Psoas muscle (tissue), 8 donors: Measurements from ENCODE around the gene TSPOAP1. TPM values are rescaled to one million over a fixed set of nuclear protein-coding genes. Genes with fewer than 3 reads are reported as not detected.

ENCODE experiments used
- ATAC-seq, 4 donors: fragments of 200-7000 bp; cut with Tn5 transposase; one replicate each; pipeline ENCODE4 v1.9.1; 2020; ENCODE audit warnings: moderate library complexity in 3 of 4, mild to moderate bottlenecking in 2 of 4
- DNase-seq, 2 donors: peaks; one replicate each; pipeline ENCODE4 v3.0.0-alpha.2; 2020
- H3K27ac ChIP-seq: fragments of 200-600 bp; one replicate; pipeline ENCODE4 v1.8.0; 2022
- H3K27me3 ChIP-seq, 3 donors: fragments of 200-600 bp in 1 of 3; one replicate each; pipeline versions ENCODE4 v1.6.1 to v1.8.0; 2013 to 2022; ENCODE audit warnings: low read length in 2 of 3, mild to moderate bottlenecking in 2 of 3, moderate library complexity in 1 of 3; ENCODE audit not compliant: insufficient read depth in 3 of 3
- H3K36me3 ChIP-seq, 2 donors: fragments of 200-600 bp in 1 of 2; one replicate each; pipeline versions ENCODE4 v1.6.1 to v1.8.0; 2013 to 2022; ENCODE audit warnings: low read depth in 1 of 2, mild to moderate bottlenecking in 1 of 2, moderate library complexity in 1 of 2; ENCODE audit not compliant: insufficient read depth in 1 of 2
- H3K4me1 ChIP-seq: fragments of 200-600 bp; one replicate; pipeline ENCODE4 v1.8.0; 2022
- H3K4me3 ChIP-seq: fragments of 200-600 bp; one replicate; pipeline ENCODE4 v1.8.0; 2022; ENCODE audit warnings: mild to moderate bottlenecking
- H3K9me3 ChIP-seq: fragments of 200-600 bp; one replicate; pipeline ENCODE4 v1.8.0; 2022
- CTCF ChIP-seq: fragments of 200-600 bp; IDR thresholded peaks from one replicate; pipeline ENCODE4 v1.8.0; 2022; ENCODE audit warnings: antibody characterized with exemption
- WGBS, 3 donors: extraction: QIAGEN DNeasy Blood & Tissue Kit; methylation state at CpG; one replicate each; pipeline versions ENCODE4 v1.1.6 to v1.1.7; 2013; 5-methylcytosine and 5-hydroxymethylcytosine counted together
- intact Hi-C, 2 donors: fragments of 100-400 bp; cut with DNase I; formaldehyde crosslinking; loops; one replicate each; pipeline versions ENCODE4 v1.11.0 to v1.14.2; 2022
- polyA plus RNA-seq, 3 donors: library from polyadenylated mRNA; stranded (reverse); fragments of 200-250 nt; gene quantifications; one replicate each; pipeline ENCODE4 v1.2.3, GENCODE V29; 2013
- total RNA-seq, 4 donors: library from RNA; stranded (reverse); fragmentation: NEBNext Ultra II Directional in 2 of 4; extraction: Animal tissue kit (Norgen Biotek cat#: 25700) in 2 of 4; gene quantifications; one replicate each; pipeline versions ENCODE4 v1.2.1 to v1.2.4, GENCODE V29; 2021 to 2023
- donor health status: healthy with polysubstance abuse.
- donor health status: DM: no; HTN: no; CAD: no; lungs with moderate emphysema.
- donor health status: Bipolar disorder and iron deficiency.
- donor health status: healthy.
- donor health status: DM: yes; HTN: yes; CAD: no.
- donor health status: DM: no; HTN: no; CAD: no.
- donor health status: DM: no; HTN: no; CAD: no.
- donor health status: DM: yes; HTN: yes; CAD: no.

The TSPOAP1 gene
- total and polyA plus RNA-seq, 7 donors = 0.40 to 6.6 (median 2.3) TPM

GRCh38 chr17:58300336-58300735 lies 28.3 kb downstream of the TSPOAP1 start:
- Histone ChIP-seq H3K9me3 (no peaks in the 10 kb centered on the region), H3K27ac (no peak overlapping the region), H3K36me3 (no peaks in the 10 kb centered on the region), H3K4me1 (no peaks in the 10 kb centered on the region), H3K27me3 (peaks cover 0 to 2% (median 0%) of the 10 kb centered on the region in 3 donors), H3K4me3 (no peak overlapping the region)
- intact Hi-C loops = loop anchor here in 1 of 2 donors (10.0 kb wide), 1 partner anchor 114 kb away; the partner anchor contains the start of gene RNF43
- ATAC-seq = no peak
- no peak for DNase-seq
- 72 to 77% (median 76%) methylated on average over 6 of the region's 6 CpGs for WGBS, 3 donors
- no peak for TF ChIP-seq CTCF

GRCh38 chr17:58294034-58294433 lies 34.6 kb downstream of the TSPOAP1 start:
- no peaks in the 10 kb centered on the region for H3K36me3 ChIP-seq
- no peaks in the 10 kb centered on the region for H3K9me3 ChIP-seq
- H3K27ac ChIP-seq = no peak overlapping the region
- TF ChIP-seq CTCF = no peak
- no peak overlapping the region for H3K4me3 ChIP-seq
- ATAC-seq (no peak), DNase-seq (no peak)
- intact Hi-C loops = no loop called here
- no peaks in the 10 kb centered on the region for H3K4me1 ChIP-seq
- H3K27me3 ChIP-seq = peaks cover 2 to 7% (median 3%) of the 10 kb centered on the region in 3 donors
- WGBS, 3 donors = 81 to 96% (median 84%) methylated on average over 1 of the region's 1 CpG

GRCh38 chr17:58291246-58291645 lies 37.3 kb downstream of the TSPOAP1 start:
- Histone ChIP-seq H3K27ac (no peak overlapping the region), H3K27me3 (peaks cover 0 to 16% (median 3%) of the 10 kb centered on the region in 3 donors), H3K4me3 (no peak overlapping the region), H3K9me3 (no peaks in the 10 kb centered on the region), H3K36me3 (no peaks in the 10 kb centered on the region), H3K4me1 (no peaks in the 10 kb centered on the region)
- 81 to 87% (median 84%) methylated on average over 5 of the region's 5 CpGs for WGBS, 3 donors
- intact Hi-C loops = no loop called here
- ATAC-seq (no peak), DNase-seq (no peak)
- no peak for TF ChIP-seq CTCF

GRCh38 chr17:58289869-58290268 lies 38.7 kb downstream of the TSPOAP1 start:
- WGBS, 3 donors = 45 to 53% (median 53%) methylated on average over 2 of the region's 2 CpGs
- H3K27ac ChIP-seq = no peak overlapping the region
- DNase-seq (no peak), ATAC-seq (no peak)
- no peak overlapping the region for H3K4me3 ChIP-seq
- no peak for TF ChIP-seq CTCF
- H3K36me3 ChIP-seq = no peaks in the 10 kb centered on the region
- no peaks in the 10 kb centered on the region for H3K4me1 ChIP-seq
- H3K27me3 ChIP-seq = peaks cover 0 to 16% (median 3%) of the 10 kb centered on the region in 3 donors
- H3K9me3 ChIP-seq = no peaks in the 10 kb centered on the region
- intact Hi-C loops = no loop called here

- Histone ChIP-seq H3K27me3 (peaks cover 0 to 21% (median 1%) of the 10 kb centered on the region in 3 donors), H3K4me1 (no peaks in the 10 kb centered on the region), H3K4me3 (no peak overlapping the region), H3K36me3 (no peaks in the 10 kb centered on the region), H3K27ac (no peak overlapping the region), H3K9me3 (no peaks in the 10 kb centered on the region)
- DNase-seq (no peak), ATAC-seq (no peak)
- intact Hi-C loops = no loop called here
- no peak for TF ChIP-seq CTCF
- 74 to 90% (median 77%) methylated on average over 3 of the region's 3 CpGs for WGBS, 3 donors
These were observed 43.2 kb downstream of the TSPOAP1 start for GRCh38 chr17:58285422-58285810.
